ENCODE results near the gene ABHD12.

ABHD12 gene

DNA sequence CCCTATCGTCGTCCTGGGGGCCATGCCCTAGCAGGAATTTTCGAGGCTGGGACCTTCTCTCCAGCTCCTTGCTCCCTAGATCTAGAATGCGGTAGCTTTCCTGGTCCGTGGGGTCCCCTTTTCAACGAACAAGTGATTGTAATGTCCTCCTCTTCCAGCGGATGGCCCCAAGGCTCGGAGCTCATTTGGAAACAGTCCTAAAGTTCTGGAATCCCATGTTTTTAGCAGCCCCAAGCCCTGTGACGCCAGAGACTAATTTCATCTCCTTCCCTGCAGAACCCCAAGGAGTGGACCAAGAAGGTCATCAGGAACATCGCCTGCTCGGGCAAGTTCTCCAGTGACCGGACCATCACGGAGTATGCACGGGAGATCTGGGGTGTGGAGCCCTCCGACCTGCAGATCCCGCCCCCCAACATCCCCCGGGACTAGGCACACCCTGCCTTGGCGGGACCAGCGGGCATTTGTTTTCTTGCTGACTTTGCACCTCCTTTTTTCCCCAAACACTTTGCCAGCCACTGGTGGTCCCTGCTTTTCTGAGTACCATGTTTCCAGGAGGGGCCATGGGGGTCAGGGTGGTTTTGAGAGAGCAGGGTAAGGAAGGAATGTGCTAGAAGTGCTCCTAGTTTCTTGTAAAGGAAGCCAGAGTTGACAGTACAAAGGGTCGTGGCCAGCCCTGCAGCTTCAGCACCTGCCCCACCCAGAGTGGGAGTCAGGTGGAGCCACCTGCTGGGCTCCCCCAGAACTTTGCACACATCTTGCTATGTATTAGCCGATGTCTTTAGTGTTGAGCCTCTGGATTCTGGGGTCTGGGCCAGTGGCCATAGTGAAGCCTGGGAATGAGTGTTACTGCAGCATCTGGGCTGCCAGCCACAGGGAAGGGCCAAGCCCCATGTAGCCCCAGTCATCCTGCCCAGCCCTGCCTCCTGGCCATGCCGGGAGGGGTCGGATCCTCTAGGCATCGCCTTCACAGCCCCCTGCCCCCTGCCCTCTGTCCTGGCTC, 94.2 kb downstream of the ABHD12 start:
- ATAC-seq (ENCODE audit: low read depth): no peak
- no peak for DNase-seq (ENCODE audit: low spot score)
- no peak overlapping the region for H3K4me3 ChIP-seq (ENCODE audit: severe bottlenecking)
- no peak overlapping the region for H3K27ac ChIP-seq (ENCODE audit: poor library complexity, severe bottlenecking)
- H3K4me1 ChIP-seq (ENCODE audit: insufficient read depth, poor library complexity, severe bottlenecking): no peaks in the 10 kb centered on the region
- peaks cover 46% of the 10 kb centered on the region for H3K36me3 ChIP-seq (ENCODE audit: low read depth)
- TF ChIP-seq, protein P1, sequence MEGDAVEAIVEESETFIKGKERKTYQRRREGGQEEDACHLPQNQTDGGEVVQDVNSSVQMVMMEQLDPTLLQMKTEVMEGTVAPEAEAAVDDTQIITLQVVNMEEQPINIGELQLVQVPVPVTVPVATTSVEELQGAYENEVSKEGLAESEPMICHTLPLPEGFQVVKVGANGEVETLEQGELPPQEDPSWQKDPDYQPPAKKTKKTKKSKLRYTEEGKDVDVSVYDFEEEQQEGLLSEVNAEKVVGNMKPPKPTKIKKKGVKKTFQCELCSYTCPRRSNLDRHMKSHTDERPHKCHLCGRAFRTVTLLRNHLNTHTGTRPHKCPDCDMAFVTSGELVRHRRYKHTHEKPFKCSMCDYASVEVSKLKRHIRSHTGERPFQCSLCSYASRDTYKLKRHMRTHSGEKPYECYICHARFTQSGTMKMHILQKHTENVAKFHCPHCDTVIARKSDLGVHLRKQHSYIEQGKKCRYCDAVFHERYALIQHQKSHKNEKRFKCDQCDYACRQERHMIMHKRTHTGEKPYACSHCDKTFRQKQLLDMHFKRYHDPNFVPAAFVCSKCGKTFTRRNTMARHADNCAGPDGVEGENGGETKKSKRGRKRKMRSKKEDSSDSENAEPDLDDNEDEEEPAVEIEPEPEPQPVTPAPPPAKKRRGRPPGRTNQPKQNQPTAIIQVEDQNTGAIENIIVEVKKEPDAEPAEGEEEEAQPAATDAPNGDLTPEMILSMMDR (IDR thresholded peaks at IDR 0.05; ENCODE audit: poor library complexity, severe bottlenecking): peak; percentile 51
- H3K27me3 ChIP-seq (ENCODE audit: insufficient read depth, poor library complexity, severe bottlenecking): no peaks in the 10 kb centered on the region
- no peaks in the 10 kb centered on the region for H3K9me3 ChIP-seq (ENCODE audit: severe bottlenecking)

DNA sequence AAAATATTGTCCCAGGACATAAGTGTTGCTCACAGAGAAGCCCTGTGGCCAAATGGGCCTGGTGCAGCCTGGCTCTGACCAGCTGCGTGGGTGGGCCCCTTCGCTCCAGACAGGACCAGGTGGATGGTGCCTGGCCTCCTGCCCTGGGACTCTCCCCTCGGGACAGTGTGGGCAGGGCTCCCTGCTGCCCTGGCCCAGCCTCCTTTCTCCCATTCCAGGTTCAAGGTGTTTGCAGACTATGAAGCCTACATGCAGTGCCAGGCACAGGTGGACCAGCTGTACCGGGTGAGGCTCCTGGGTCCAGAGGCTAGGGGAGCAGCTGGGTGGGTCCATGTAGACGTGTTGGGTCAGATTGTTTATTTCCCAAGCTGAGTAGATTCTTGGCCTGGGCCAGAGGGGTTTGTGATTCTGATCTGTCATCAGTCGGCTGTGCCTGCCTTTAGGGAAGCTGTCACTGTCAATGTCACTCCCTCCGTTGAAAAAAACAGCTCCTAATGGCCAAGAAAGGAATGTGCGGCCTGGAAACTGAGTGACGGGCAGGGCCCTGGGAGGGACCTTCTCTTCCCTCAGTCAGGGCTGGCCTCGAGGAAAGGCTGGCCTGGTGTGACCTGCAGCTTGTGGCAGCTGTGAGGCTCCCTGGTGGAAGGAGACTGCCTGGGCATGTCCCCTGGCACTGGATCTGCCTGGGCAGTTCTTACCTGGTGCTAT, 95.1 kb downstream of the ABHD12 start:
- TF ChIP-seq, protein P1 (IDR thresholded peaks at IDR 0.05; ENCODE audit: poor library complexity, severe bottlenecking): no peak

DNA sequence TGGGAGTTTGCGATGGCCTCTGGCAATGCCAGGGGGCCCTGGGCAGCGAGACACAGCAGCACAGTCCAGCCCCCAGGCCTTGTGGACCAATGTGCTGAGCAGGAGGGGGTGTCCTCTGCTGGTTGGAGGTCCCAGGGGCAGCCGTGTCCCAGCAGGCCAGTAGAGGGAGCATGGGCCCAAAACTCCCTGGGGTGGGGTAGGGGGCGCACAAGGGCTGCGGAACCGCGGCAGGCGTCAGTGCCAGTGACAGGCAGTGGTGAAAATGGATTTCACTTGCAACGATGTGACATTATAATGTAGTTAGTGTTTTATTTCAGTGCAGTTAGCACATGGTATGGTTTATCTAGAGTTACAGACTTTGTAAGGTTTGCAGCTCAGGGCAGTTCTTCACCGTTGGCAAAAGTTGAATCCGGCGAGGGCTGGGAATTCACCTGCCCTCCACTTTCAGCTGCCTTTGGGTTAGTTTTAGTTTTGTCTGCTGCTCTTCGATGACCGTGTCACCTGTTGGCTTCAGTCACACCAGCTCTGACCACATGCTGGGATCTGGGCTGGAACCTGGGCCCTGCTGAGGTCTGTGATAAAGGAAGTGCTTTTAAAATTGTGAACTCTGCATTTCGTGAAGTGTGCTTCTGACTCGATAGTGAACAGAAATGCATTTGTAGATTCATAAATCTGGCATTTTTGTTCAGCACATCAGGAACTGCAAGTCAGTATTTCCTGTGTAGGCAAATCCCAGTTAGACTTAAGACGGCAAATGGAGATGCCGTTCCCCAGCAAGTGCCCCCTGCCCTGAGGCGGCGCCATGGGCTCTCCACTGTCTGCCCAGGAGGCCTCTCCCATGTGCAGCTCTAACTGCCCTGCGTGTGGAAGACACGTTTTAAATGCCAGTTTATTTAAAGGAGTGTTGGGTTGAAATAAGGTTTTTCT, 95.9 kb downstream of the ABHD12 start:
- H3K27ac ChIP-seq (ENCODE audit: poor library complexity, severe bottlenecking): no peak overlapping the region
- H3K4me3 ChIP-seq (ENCODE audit: severe bottlenecking): no peak overlapping the region
- no peaks in the 10 kb centered on the region for H3K9me3 ChIP-seq (ENCODE audit: severe bottlenecking)
- TF ChIP-seq, protein P1 (IDR thresholded peaks at IDR 0.05; ENCODE audit: poor library complexity, severe bottlenecking): peak; percentile 72
- DNase-seq (ENCODE audit: low spot score) (no peak), ATAC-seq (ENCODE audit: low read depth) (peak; percentile 53)
- H3K36me3 ChIP-seq (ENCODE audit: low read depth): peaks cover 62% of the 10 kb centered on the region
- no peaks in the 10 kb centered on the region for H3K27me3 ChIP-seq (ENCODE audit: insufficient read depth, poor library complexity, severe bottlenecking)
- H3K4me1 ChIP-seq (ENCODE audit: insufficient read depth, poor library complexity, severe bottlenecking): no peaks in the 10 kb centered on the region

More for the DNA sequence above, 95.1 kb downstream of the ABHD12 start:
- H3K4me1 ChIP-seq (ENCODE audit: insufficient read depth, poor library complexity, severe bottlenecking): no peaks in the 10 kb centered on the region
- H3K27ac ChIP-seq (ENCODE audit: poor library complexity, severe bottlenecking): no peak overlapping the region
- no peak for DNase-seq (ENCODE audit: low spot score)
- H3K27me3 ChIP-seq (ENCODE audit: insufficient read depth, poor library complexity, severe bottlenecking): no peaks in the 10 kb centered on the region
- H3K9me3 ChIP-seq (ENCODE audit: severe bottlenecking): no peaks in the 10 kb centered on the region
- ATAC-seq (ENCODE audit: low read depth): no peak
- H3K4me3 ChIP-seq (ENCODE audit: severe bottlenecking): no peak overlapping the region
- peaks cover 53% of the 10 kb centered on the region for H3K36me3 ChIP-seq (ENCODE audit: low read depth)

DNA sequence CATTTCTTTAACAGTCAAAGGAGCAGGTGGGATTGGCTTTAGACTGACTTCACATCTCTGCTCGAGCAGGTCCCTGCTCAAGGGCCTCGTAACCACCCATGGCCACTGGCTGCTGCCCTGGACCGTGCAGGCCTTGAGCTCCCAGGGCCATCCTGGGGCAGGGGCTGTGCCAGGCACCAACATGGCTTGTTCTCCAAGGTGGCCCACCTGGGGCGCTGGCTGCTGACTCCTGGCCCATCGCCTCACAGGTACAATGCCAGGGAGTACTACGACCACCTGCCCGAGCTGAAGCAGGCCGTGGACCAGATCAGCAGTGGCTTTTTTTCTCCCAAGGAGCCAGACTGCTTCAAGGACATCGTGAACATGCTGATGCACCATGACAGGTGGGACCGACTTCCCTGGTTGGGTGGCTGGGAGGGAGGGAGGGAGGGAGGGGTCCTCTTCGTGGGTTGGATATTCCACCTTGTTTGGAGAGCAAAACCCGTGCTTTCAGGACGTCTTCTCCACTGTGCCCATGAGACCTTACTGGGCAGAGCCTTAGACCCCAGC, 96.7 kb downstream of the ABHD12 start:
- H3K4me1 ChIP-seq (ENCODE audit: insufficient read depth, poor library complexity, severe bottlenecking): no peaks in the 10 kb centered on the region
- peaks cover 69% of the 10 kb centered on the region for H3K36me3 ChIP-seq (ENCODE audit: low read depth)
- ATAC-seq (ENCODE audit: low read depth): no peak
- H3K4me3 ChIP-seq (ENCODE audit: severe bottlenecking): no peak overlapping the region
- H3K27me3 ChIP-seq (ENCODE audit: insufficient read depth, poor library complexity, severe bottlenecking): no peaks in the 10 kb centered on the region
- no peak overlapping the region for H3K27ac ChIP-seq (ENCODE audit: poor library complexity, severe bottlenecking)
- DNase-seq (ENCODE audit: low spot score): no peak
- TF ChIP-seq, protein P1 (IDR thresholded peaks at IDR 0.05; ENCODE audit: poor library complexity, severe bottlenecking): no peak
- no peaks in the 10 kb centered on the region for H3K9me3 ChIP-seq (ENCODE audit: severe bottlenecking)
